Astrocyte of the spinal cord (primary cell): ENCODE results near the gene CCL24.

ENCODE experiments used
- DNase-seq: peaks from one replicate; pipeline ENCODE4 v3.0.0; 2011; ENCODE audit warnings: low read depth, low spot score
- H3K4me3 ChIP-seq: 2 replicates; pipeline ENCODE4 v1.5.1; 2011; ENCODE audit warnings: low read depth, mild to moderate bottlenecking, low read length, moderate library complexity
- CTCF ChIP-seq: IDR thresholded peaks from 2 replicates; pipeline ENCODE4 v1.5.1; 2012; ENCODE audit warnings: low read depth, mild to moderate bottlenecking, low read length, inconsistent platforms
- in situ Hi-C: cut with HindIII; loops from 2 replicates; pipeline ENCODE4 v1.10.0; 2017; ENCODE audit warnings: low sequenced_read_pairs

The CCL24 gene

GRCh38 chr7:75811894-75812678 lies 1.5 kb downstream of the CCL24 start:
- TF ChIP-seq CTCF = no peak
- H3K4me3 ChIP-seq = no peak overlapping the region
- no peak for DNase-seq
- in situ Hi-C loops = no loop called here

GRCh38 chr7:75809396-75809795 lies 4.2 kb downstream of the CCL24 start:
- TF ChIP-seq CTCF = no peak
- no peak overlapping the region for H3K4me3 ChIP-seq
- in situ Hi-C loops = no loop called here
- no peak for DNase-seq

- DNase-seq = no peak
- no peak overlapping the region for H3K4me3 ChIP-seq
- TF ChIP-seq CTCF = no peak
- in situ Hi-C loops = no loop called here
Observed at GRCh38 chr7:75808106-75808505, 5.5 kb downstream of the CCL24 start.

GRCh38 chr7:75807452-75807851 lies 6.2 kb downstream of the CCL24 start:
- no peak for DNase-seq
- in situ Hi-C loops = no loop called here
- no peak overlapping the region for H3K4me3 ChIP-seq
- no peak for TF ChIP-seq CTCF

- DNase-seq = no peak
- TF ChIP-seq CTCF = no peak
- in situ Hi-C loops = no loop called here
- no peak overlapping the region for H3K4me3 ChIP-seq
Observed at GRCh38 chr7:75806560-75807307, 6.9 kb downstream of the CCL24 start.

- in situ Hi-C loops = no loop called here
- TF ChIP-seq CTCF = no peak
- DNase-seq = no peak
- no peak overlapping the region for H3K4me3 ChIP-seq
Observed at GRCh38 chr7:75804705-75805104, 8.9 kb downstream of the CCL24 start.
